ENCODE results near the gene TNNI2. TPM values are rescaled to one million over a fixed set of nuclear protein-coding genes. Genes with fewer than 3 reads are reported as not detected.

TNNI2 gene
- total RNA-seq, 1 donor from 2014 or later: not detected

DNA sequence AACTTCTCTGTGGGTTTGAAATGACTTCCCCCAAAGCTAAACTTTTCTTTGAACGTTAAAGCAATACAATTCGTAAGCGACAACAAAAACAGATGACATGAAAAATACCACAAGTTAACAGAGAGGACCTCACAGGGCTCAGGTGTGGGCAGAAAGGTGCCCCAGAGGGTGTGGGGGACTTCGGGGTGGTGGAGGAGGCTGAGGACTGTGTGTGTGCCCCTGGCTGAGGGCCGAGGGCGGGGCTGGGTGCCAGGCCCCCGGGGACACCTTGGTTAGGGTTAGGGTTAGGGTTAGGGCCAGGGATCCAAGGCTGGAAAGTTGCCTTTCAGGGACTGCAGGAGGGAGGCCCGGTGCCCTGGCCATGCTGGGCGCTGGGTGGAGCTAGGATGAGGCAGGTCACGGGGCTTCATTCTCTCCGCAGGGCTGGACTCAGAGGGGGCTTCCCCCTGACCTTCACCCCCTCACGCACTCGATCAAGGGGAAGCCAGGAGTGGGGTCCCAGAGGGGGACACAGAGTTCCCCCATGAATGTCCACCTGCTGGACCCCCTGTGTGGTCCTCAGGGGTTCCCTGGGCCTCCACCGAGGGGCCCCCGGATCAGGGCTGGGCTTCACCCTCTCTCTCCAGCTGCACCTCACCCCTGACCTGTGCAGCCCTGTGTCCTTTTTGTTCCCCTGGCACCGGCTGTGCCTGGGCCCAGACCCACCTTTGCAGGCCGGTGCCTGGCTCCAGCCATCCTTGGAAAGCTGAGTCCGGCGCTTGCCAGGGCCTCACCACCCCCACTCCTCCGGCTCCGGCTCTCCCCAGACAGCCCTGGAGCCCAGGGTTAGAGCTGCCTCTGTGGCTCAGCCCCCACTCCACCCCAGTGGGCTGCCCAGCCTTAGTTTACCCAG lies 7.0 kb downstream of the TNNI2 start:
- DNase-seq (ENCODE audit: low read depth, low spot score): no peak

DNA sequence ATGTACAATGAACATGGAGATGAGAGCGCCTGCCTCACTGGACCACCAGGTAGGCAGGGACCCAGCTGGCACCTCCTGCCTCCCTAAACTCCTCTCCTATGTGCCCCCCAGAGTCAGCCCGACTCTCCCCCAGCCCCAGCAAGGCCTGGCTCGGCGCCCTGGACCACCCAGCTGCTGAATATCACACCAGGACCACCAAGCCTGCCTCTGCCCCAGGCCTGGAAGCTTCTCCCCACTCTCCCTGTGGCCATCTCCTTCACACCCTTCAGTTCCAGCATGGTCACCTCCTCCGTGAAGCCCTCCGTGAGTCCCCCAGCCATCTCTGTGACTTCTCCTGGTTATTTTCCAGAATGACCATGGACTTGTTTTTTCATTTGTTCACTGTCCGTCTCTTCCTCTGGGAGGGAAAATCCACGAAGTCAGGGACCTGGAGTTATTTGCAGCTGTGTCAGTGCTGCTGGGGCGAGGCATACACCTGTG lies 7.7 kb downstream of the TNNI2 start:
- DNase-seq (ENCODE audit: low read depth, low spot score): no peak

DNA sequence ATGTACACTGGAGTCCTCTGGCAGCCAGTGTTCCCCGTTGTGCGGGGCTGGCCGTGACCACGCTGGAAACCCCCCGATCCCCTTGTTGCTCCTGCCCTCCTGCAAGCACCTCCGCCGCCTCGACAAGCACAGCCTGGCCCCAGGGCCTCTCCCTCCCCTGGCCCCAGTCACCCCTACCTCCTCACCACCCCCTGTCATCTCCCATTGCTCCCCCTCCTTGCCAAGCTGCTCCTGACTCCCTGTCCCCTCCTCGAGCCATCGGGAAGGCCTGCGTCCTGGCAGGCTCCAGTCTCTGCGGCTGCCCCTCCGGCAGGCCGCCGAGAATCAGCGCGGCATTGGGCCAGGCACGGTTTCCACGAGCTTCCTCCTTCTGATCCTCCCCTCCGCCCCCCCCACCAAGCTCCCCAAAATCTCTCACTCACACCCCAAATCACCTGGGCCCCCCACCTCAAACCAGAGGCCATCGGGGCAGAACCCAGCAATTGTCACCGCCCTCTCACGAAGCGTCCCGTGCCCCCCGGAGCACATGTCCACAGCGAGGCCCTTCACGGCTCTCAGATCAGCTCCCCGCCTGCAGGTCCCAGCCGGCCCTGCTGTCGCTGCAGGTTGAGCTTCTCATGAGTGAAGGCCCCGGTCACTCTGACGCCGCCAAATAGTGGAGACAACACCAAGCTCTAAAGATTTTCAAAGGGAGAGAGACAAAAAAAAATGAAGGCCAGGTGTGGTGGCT lies 8.4 kb downstream of the TNNI2 start:
- DNase-seq (ENCODE audit: low read depth, low spot score): no peak

DNA sequence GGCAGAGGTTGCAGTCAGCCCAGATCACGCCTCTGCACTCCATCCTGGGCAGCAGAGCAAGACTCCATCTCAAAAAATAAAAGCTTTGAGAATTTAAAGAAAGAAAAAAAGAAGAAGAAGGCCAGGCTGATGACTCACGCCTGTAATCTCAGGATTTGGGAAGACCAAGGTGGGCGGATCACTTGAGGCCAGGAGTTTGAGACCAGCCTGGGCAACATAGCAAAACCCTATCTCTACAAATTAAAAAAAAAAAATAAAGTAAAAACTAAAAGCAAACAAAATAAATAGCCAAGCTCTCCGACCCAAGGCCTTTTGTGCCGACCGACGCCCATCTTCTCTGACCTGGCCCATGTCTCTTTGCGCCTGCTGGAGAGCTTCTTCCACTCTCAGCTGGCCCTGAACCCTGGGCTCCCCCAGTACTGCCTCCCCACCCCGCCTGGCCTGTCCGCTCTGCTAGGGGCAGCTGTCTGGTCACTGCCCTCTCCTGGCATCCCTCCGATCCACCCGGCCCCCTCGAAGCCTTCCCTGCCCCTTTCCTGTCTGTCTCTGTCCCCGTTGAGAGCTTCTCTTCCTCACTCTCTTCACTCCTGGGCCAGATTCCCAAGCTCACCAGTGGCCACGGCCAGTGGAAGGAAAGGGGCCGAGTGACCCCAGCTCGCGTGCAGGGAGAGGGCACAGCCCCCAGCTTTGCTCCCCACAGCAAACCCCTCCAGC lies 9.3 kb downstream of the TNNI2 start:
- no peak for DNase-seq (ENCODE audit: low read depth, low spot score)

DNA sequence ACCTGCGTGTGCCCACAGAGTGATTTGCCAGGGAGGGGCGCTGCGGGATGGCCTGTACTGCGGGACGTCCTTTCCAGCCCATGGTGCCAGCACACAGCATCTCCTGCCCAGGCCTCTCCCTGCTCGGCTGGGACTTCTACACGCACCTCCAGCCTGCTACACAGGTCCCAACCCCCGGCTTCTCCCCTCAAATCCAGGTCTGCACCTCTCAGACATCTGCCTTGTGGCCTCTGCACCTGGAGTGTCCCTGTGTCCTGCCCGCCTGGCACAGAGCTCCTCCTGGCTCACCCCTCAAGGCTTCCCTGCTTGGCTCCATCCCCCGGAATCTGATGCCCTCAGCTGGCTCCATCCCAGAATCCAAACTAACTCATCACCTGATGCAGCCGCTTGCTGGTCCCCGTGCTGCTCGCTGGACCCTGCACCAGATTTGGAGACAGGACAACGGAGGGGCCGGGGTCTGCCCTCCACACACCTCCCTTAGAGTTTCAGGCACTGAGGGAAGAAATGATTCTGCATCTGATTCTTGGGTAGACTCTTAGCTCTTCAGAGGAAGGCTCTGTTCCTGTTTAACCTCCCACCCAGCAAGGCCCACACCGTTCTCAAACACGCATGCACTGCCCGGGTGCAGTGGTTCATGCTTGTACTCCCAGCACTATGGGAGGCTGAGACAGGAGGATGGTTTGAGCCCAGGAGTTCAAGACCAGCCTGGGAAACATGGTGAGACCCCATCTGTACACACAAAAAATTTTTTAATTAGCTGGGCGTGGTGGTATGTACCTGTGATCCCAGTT lies 10.1 kb downstream of the TNNI2 start:
- DNase-seq (ENCODE audit: low read depth, low spot score): no peak

DNA sequence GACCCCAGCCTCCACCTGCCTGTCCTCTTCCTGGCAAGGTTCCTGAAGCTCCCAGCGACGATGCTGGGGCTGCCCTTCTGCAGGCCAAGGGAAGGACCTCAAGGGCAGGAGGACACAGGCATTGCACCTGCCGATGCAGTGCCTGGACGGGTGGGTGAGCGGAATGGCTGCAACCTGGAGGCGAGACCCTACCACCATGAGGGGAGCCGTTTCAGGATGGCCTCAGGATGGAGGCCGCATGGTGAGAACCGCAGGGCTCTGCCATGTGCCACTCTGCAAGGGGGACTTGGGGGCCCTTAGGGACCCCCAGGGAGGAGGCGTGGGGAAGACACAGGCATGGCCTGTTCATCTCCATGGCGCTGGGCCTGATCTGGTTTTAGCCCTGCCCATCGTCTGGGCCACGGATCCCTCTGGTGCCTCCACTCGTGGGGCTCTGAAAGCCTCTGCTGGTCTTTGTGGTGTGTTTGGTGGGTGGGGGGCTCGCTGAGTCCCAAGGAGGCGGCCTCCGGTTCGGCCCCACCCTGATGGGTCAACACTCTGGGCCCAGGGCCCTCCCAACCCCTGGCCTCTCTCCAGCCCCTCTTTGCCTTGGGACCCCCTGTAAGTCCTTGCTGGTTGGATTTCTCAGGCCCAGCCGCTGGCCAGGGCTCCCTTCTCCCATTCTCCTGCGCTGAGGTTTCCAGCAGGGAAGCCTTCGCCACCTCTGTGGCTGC lies 12.8 kb downstream of the TNNI2 start:
- no peak for DNase-seq (ENCODE audit: low read depth, low spot score)

DNA sequence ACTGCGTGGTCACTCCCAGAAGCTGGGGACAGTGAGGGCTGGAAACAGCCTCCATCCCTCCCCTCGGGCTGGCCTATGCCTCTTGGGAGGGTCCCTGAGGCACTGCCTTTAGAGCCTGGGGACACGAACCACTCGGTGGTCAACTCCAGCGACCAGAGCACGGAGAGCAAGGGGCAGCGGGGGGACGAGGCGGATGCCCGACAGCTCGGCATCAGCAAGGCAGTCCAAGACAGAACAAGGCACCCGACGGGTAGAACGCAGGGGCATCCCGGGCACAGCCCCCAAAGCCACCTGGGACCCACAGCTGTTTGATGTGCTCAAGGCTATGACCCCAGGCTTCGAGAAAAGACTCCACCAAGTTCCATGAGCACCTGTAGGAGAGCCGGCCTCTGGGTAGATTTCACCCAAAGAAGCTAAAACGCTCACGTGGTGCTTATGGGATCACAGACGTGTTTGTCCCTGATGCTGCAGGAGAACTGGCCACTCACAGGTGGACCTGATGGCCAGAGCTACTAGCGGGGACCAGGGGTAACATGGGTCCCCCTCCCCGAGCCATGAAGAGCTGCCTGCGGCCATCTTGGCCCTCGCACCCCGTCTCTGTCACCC lies 13.6 kb downstream of the TNNI2 start:
- DNase-seq (ENCODE audit: low read depth, low spot score): no peak

DNA sequence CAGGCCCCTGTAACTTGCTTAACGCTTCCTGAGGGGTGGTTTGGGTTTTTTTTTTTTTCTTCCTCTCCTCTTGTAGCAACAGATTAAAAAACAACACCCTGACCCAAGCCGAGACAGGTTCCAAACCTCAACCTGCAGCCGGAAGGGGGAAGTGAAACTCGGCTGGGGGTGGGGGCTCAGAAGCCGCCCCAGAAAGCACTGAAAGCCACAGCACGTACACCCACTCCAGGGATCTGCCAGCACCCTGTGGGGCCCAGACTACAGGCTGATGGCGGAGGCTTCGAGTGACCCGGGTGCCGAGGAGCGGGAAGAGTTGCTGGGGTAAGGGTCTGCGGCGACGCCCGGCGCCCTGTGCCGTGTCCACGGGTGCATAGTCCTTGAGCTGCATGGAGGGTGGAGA lies 14.1 kb downstream of the TNNI2 start, which contains the start of gene LSP1:
LSP1 (plus strand) TSS at position 208 of the 400 bp plus-strand sequence; CDS start at position 269, 61 bp downstream.
- no peak for DNase-seq (ENCODE audit: low read depth, low spot score)

DNA sequence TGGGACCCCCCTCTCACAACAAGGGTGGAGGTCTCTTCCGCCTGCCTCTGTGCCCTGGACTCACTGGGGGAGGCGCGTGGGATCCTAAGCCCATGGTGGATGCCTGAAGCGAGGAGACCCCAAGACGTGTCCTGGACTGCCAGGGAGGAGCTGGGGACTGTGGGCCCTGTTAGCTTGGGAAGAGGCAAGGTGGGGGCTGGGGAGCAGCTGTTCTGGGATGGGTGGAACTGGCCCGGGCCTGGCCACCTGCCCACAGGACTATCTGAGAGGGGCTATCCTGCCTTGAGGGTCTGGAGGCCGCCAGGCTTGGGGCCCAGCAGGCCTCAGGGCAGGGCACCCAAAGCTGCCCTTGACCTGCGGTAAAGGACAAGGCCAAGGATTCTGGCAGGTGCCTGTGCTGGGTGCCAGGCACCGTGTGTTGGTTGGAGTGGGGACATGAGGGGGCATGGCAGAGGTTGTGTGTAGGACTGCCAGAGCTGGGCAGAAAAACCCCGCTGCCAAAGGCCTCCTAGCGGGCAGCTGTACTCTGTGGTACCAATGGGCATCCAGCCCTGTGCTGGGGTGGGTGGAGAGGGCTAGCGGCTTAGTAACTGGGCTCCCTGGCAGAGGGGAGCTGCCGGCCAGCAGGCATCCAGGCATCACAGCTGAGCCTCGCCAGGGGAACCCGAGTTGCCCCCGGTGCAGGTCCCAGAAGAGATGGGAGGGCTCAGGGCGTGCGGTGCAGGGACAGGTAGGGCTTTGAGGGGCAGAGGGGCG lies 14.8 kb downstream of the TNNI2 start:
- DNase-seq (ENCODE audit: low read depth, low spot score): no peak

DNA sequence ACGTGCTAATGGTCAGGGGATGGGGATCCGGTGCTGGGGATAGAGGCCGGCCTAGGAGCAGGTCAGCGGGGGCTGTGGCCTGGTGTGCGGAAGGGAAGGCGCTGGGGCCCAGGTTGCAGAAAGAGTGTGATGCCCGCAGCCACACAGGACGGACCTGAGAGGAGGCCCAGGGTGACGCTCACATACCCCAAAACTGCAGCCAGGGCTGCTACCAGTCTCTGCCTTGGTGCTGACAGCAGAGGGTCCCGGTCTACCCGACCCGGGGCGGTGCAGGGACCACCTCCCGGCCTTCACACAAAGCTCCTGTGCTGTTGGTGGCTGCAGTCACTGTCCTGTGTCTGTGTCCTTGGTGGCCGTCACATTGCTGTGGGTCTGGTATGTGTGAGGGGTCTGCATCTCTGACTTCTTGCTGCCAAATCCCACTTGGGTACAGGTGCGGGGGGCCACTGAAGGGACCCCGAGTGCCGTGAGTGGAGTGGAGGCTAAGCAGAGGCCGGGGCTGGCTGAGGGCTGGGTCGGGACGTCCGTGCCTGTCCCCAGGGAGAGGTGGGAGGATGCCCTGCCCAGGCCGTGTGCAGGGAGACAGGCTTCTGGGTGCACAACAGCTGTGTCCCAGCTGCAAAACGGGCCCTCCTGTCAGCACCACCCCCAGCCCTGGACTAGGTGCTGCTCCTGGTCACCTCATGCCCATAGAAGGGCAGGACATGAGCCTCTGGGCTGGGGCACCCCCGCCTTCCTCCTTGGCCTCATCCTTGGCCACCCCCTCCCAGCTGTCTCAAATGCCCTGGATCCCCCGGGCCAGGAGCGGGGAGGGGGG lies 15.6 kb downstream of the TNNI2 start:
- no peak for DNase-seq (ENCODE audit: low read depth, low spot score)

DNA sequence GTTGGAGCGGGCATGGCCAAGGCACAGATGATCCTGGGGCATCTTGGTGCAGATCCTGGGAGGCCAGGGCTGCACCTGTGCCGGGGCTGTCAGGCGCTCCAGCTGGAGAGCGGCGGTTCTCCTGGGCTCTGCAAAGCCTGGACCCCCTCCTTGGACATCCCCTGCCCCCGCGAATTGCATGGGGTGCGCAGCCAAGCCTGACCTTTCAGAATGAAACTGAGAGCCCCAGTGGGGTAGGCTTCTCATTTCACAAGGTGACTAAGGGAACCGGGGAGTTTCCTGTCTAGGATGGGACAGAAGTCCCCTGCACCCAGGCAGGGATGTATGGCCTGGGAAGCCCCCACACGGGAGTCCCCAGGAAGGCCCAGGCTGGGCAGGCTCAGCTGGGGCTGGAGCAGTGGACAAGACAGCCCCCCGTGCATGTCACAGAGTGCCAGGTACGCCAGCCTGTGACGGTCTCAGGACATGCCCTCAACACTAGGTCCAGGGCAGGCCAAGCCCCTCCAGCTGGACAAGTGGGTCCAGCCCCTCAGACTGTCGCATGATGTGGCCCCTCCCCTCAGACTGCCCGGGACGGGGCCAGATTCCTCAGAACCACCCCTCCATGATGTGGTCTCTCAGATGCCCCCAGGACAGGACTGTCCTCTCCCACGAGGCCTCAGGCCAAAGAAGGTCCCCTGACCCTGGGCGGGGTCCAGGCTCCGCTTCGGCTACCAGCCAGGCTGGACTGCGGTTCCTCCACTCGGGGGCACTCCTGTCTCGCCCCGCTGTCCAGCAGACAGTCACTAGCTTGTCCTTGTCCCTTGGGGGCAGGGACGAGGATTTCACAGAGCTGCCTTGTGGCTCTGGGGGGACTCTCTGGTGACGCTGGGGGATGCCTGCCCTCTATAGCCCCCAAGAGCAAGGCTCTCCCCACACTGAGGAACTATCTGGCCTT lies 16.4 kb downstream of the TNNI2 start:
- DNase-seq (ENCODE audit: low read depth, low spot score): no peak

DNA sequence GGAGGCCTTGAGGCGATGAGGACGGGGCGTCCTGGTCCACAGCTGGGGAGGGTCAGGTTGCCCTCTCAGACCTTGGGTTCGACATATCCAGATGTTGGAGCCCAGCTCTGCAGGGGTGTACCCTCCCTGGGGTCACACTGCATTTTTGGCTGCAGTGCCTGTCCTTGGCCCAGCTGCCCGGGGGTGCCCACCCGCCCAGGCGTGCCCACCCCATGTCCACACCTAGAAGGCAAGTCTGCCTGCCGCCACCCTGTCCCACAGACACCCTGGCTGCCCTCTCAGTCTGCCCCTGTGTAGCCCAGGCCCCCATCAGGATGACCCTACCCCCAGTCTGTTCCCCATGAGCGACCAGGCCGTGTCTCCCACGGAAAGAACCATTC lies 17.1 kb downstream of the TNNI2 start:
- DNase-seq (ENCODE audit: low read depth, low spot score): no peak

DNA sequence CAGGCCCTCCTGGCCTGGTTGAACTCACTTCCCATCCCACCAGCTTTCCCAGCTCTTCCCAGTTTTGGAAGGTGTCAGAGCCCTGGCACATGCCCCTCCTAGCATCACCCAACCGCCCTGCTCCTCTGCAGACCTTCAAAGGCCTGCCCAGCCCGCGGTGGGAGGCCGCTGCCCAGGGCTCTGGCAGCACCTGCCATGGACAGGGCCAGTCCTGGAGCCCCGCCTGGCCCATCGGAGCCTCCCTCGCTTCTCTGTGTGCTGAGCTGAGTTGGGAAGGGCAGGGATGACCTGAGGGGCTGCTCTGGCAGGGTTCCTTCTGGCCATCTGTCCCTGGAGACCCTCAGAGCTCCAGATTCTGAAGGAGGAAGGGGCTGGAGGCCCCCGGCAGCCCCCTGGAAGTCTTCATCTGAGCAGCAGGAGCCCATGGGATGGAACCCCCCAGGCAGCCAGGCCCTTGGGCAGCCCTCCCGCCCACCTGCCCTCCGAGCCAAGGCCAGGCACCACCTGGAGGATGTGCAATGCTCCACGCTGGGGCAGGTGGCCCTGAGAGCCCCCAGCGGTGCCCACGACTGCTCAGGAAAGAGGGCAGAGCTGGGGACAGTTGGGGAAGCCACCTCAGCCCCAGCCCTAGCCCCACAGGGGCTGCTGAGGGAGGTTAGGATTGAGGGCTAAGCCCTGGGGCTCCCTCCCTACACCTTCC lies 17.7 kb downstream of the TNNI2 start:
- no peak for DNase-seq (ENCODE audit: low read depth, low spot score)

DNA sequence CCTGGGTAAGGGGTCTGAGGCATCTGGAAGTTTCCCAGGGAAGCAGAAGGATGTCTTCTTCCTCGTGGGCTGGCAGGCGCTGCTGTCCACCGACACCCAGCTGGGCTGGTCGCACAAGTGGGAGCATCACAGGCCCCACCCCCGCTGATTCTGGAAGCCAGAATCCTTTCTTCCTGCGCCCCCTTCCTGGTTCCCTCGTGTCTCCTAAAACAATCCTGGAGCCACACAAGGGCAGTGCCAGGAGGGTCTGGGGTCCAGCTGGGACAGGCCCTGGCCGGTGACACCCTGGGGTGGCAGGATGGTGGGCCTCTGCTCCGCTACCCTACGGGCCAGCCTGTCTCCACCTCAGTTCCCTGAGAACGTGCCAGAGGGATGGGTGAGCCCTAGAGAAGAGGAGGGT lies 18.3 kb downstream of the TNNI2 start:
- no peak for DNase-seq (ENCODE audit: low read depth, low spot score)

DNA sequence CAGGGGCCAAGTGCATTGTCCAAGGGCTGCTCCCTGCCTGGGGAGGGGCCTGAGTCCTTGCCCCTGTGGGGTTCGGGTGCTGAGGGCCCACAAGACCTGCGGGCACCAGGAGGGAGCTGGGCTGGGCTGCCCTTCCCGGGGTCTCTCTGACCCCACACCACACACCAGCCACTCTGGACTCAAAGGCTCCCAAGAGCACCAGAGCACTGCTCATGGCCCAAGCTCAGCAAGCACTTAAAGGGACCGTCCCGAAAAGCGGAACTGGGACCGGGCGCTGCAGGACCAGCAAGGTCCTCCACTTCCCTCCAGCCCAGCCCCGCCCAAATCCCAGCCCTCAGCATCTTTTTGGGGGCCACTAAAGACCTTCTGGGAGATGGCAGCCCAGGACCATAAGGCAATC lies 19.4 kb downstream of the TNNI2 start:
- no peak for DNase-seq (ENCODE audit: low read depth, low spot score)

DNA sequence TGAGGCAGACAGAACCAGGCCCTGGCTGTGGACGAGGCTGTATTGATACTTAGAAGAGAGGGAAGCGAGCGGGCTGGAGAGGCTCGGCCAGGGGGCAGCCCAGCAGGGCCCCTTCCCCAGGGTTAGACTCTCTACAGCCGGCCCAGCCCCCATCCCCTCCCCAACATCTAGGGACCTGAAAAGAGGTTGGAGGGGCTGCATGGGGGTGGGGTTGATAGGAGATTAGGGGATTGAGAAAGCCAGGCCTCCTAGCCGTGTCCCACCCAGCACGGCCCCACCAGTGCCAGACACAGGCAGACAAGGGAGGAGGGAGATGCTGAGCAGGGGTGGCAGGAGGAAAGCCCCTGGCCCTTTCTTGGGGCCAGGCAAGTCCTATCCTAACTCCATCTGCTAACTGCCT lies 19.8 kb downstream of the TNNI2 start:
- no peak for DNase-seq (ENCODE audit: low read depth, low spot score)

DNA sequence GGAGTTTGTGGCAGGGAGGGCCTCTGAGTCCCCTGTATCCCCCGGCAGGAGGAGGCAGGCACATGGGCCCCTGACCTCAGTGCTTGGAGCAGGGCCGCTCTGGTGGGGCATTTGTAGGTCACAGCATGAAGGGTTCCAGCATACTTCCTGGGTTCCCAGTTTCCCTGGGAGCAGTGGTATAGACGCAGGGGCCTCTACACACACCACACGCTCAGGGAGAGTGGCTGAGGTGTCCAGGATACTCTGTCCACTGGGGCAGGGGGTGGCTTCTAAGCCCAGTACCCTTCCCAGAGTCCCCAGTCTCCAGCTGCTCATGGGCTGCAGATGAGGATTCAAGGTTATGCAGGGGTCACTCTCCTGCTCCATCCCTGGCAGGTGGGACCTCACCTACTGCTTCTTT lies 20.2 kb downstream of the TNNI2 start:
- DNase-seq (ENCODE audit: low read depth, low spot score): no peak
